Neural cell (in vitro differentiated cells): ENCODE data around the gene ANXA4. TPM values are rescaled to one million over a fixed set of nuclear protein-coding genes. Genes with fewer than 3 reads are reported as not detected.

Experiments used
- H2AFZ ChIP-seq: fragments of 200-600, 300-800 bp; sonication (generic), shearing (Covaris generic); 2 replicates; pipeline ENCODE4 v1.6.0; 2014; ENCODE audit warnings: low read depth, mild to moderate bottlenecking, antibody characterized with exemption, low read length, moderate library complexity
- H3F3A ChIP-seq: fragments of 200-600 bp; shearing (Covaris generic); 2 replicates; pipeline ENCODE4 v1.6.1; 2016; ENCODE audit warnings: mild to moderate bottlenecking, moderate library complexity, mixed read lengths, antibody characterized with exemption, low read length; ENCODE audit not compliant: insufficient read depth, poor library complexity, severe bottlenecking
- H3K27ac ChIP-seq: fragments of 200-600, 300-800 bp; sonication (generic), shearing (Covaris generic); 2 replicates; pipeline ENCODE4 v1.5.1; 2014; ENCODE audit warnings: mild to moderate bottlenecking, low read length, moderate library complexity
- H3K27me3 ChIP-seq: fragments of 300-800, 200-600 bp; sonication (generic), shearing (Covaris generic); 2 replicates; pipeline ENCODE4 v1.6.0; 2014; ENCODE audit warnings: mild to moderate bottlenecking, low read depth, low read length, moderate library complexity; ENCODE audit not compliant: insufficient read depth
- H3K36me3 ChIP-seq: fragments of 300-800, 200-600 bp; sonication (generic), shearing (Covaris generic); 2 replicates; pipeline ENCODE4 v1.5.1; 2014; ENCODE audit warnings: mild to moderate bottlenecking, antibody characterized with exemption, low read length, moderate library complexity; ENCODE audit not compliant: insufficient read depth
- H3K4me2 ChIP-seq: fragments of 300-800, 200-600 bp; sonication (generic), shearing (Covaris generic); 2 replicates; pipeline ENCODE4 v1.6.0; 2014; ENCODE audit warnings: mild to moderate bottlenecking, low read length
- H3K4me3 ChIP-seq: fragments of 300-800, 200-600 bp; sonication (generic), shearing (Covaris generic); 2 replicates; pipeline ENCODE4 v1.5.1; 2014; ENCODE audit warnings: mild to moderate bottlenecking, low read length, moderate library complexity
- H3K79me2 ChIP-seq: fragments of 200-600 bp; shearing (Covaris generic); replicated peaks from 2 replicates; pipeline ENCODE4 v1.6.0; 2014; ENCODE audit warnings: mild to moderate bottlenecking, low read length, moderate library complexity; ENCODE audit not compliant: insufficient read depth
- H3K9ac ChIP-seq: fragments of 300-800, 200-600 bp; sonication (generic), shearing (Covaris generic); 2 replicates; pipeline ENCODE4 v1.6.1; 2016; ENCODE audit warnings: mild to moderate bottlenecking, low read length, mixed read lengths
- H3K9me2 ChIP-seq: fragments of 200-600 bp; shearing (Covaris generic); 2 replicates; pipeline ENCODE4 v1.6.1; 2016; ENCODE audit warnings: mild to moderate bottlenecking, low read length, mixed read lengths; ENCODE audit not compliant: insufficient read depth
- H3K9me3 ChIP-seq: fragments of 200-600, 300-800 bp; sonication (generic), shearing (Covaris generic); 2 replicates; pipeline ENCODE4 v1.6.1; 2016; ENCODE audit warnings: mild to moderate bottlenecking, mixed run types, low read length, moderate library complexity, mixed read lengths
- H4K20me1 ChIP-seq: fragments of 200-600 bp; shearing (Covaris generic); 2 replicates; pipeline ENCODE4 v1.6.1; 2016; ENCODE audit warnings: mild to moderate bottlenecking, mixed run types; ENCODE audit not compliant: insufficient read depth
- CTCF ChIP-seq: fragments of 450-650 bp; IDR thresholded peaks from 2 replicates; pipeline ENCODE4 v1.5.1; 2014; ENCODE audit warnings: antibody characterized with exemption, mild to moderate bottlenecking, moderate library complexity; ENCODE audit not compliant: poor library complexity, severe bottlenecking
- EP300 ChIP-seq: fragments of 450-650 bp; conservative IDR thresholded peaks from 2 replicates; pipeline ENCODE4 v1.6.1; 2014; ENCODE audit warnings: antibody characterized with exemption, mild to moderate bottlenecking, moderate library complexity; ENCODE audit not compliant: poor library complexity, severe bottlenecking
- EZH2 ChIP-seq: fragments of 200-600, 300-800 bp; shearing (Covaris generic), sonication (generic); IDR thresholded peaks from 2 replicates; pipeline ENCODE4 v1.6.1; 2014; ENCODE audit warnings: antibody characterized with exemption, low read length, borderline replicate concordance, mild to moderate bottlenecking; ENCODE audit not compliant: insufficient read depth, poor library complexity, severe bottlenecking
- MXI1 ChIP-seq: fragments of 450-650 bp; conservative IDR thresholded peaks from 2 replicates; pipeline ENCODE4 v1.6.1; 2014; ENCODE audit warnings: antibody characterized with exemption, mild to moderate bottlenecking; ENCODE audit not compliant: poor library complexity, severe bottlenecking
- POLR2AphosphoS5 ChIP-seq: IDR thresholded peaks from 2 replicates; pipeline ENCODE4 v1.6.1; 2012
- RAD21 ChIP-seq: fragments of 450-650 bp; conservative IDR thresholded peaks from 2 replicates; pipeline ENCODE4 v1.6.1; 2014; ENCODE audit warnings: antibody characterized with exemption, mild to moderate bottlenecking, moderate library complexity
- REST ChIP-seq: IDR thresholded peaks from 2 replicates; pipeline ENCODE4 v1.6.1; 2012; ENCODE audit warnings: borderline replicate concordance
- SMC3 ChIP-seq: fragments of 450-650 bp; conservative IDR thresholded peaks from 2 replicates; pipeline ENCODE4 v1.6.1; 2014; ENCODE audit warnings: antibody characterized with exemption, mild to moderate bottlenecking, moderate library complexity; ENCODE audit not compliant: poor library complexity
- TAF1 ChIP-seq: IDR thresholded peaks from 2 replicates; pipeline ENCODE4 v1.6.1; 2012; ENCODE audit warnings: low read depth
- polyA plus RNA-seq: library from polyadenylated mRNA; depleted of rRNA; stranded (reverse); fragments of >200 nt; gene quantifications from 2 replicates; pipeline ENCODE4 v1.2.3, GENCODE V29; 2014

ANXA4 gene
- polyA plus RNA-seq, 1 donor from 2014 or later = 1.8 TPM

- Histone ChIP-seq H4K20me1 (no peaks in the 10 kb centered on the region), H2AFZ (no peak overlapping the region), H3K27me3 (no peaks in the 10 kb centered on the region), H3K4me3 (no peak overlapping the region), H3K9me3 (no peaks in the 10 kb centered on the region), H3K79me2 (no peaks in the 10 kb centered on the region), H3K4me2 (no peak overlapping the region), H3K27ac (no peak overlapping the region), H3K9ac (no peak overlapping the region), H3F3A (no peaks in the 10 kb centered on the region), H3K36me3 (no peaks in the 10 kb centered on the region), H3K9me2 (no peaks in the 10 kb centered on the region)
- TF ChIP-seq EZH2 (no peak), EP300 (no peak), REST (no peak), SMC3 (no peak), POLR2AphosphoS5 (no peak), TAF1 (no peak), RAD21 (no peak), MXI1 (no peak), CTCF (no peak)
These were observed 64.0 kb downstream of the ANXA4 start for GRCh38 chr2:69805887-69806286.

- Histone ChIP-seq H3K36me3 (no peaks in the 10 kb centered on the region), H3K27ac (no peak overlapping the region), H3K79me2 (no peaks in the 10 kb centered on the region), H3K4me3 (no peak overlapping the region), H3K9ac (no peak overlapping the region), H2AFZ (no peak overlapping the region), H3K4me2 (no peak overlapping the region), H4K20me1 (no peaks in the 10 kb centered on the region), H3K9me3 (no peaks in the 10 kb centered on the region), H3K27me3 (no peaks in the 10 kb centered on the region), H3K9me2 (no peaks in the 10 kb centered on the region), H3F3A (no peaks in the 10 kb centered on the region)
- TF ChIP-seq EZH2 = no peak
- TF ChIP-seq CTCF = no peak
- no peak for TF ChIP-seq MXI1
- TF ChIP-seq RAD21 = no peak
- no peak for TF ChIP-seq REST
- no peak for TF ChIP-seq EP300
- TF ChIP-seq TAF1 = no peak
- no peak for TF ChIP-seq POLR2AphosphoS5
These were observed 66.0 kb downstream of the ANXA4 start for GRCh38 chr2:69807821-69808540.
